A673 (cell line): ENCODE data around the gene ABCA13. TPM values are rescaled to one million over a fixed set of nuclear protein-coding genes. Genes with fewer than 3 reads are reported as not detected.

ENCODE experiments used
- BruUV-seq: library from RNA; stranded (reverse); fragments of 400-500 nt; replicated peaks from 2 replicates; lab custom pipeline; 2021; lab: Mats Ljungman, UMichigan
- CTCF ChIA-PET: fragments of 300-600 bp; sonication (Branson Sonifier 250); formaldehyde crosslinking; loops from one replicate; lab custom pipeline; 2022; ENCODE audit warnings: antibody characterized with exemption; lab: Charles Lee
- POLR2A ChIA-PET: fragments of 300-600 bp; sonication (Branson Sonifier 250); formaldehyde crosslinking; loops from one replicate; lab custom pipeline; 2022; ENCODE audit warnings: antibody characterized with exemption; ENCODE audit not compliant: low non-redundant PET; lab: Charles Lee
- DNase-seq: peaks from one replicate; pipeline ENCODE4 v3.0.0-alpha.2; 2015; ENCODE audit warnings: low spot score
- H3K27ac ChIP-seq: fragments of 200-600 bp; sonication (generic); 2 replicates; pipeline ENCODE4 v1.5.1; 2016; ENCODE audit warnings: mixed run types, low read depth, mild to moderate bottlenecking, mixed read lengths, antibody characterized with exemption, low read length; ENCODE audit not compliant: poor library complexity, severe bottlenecking
- H3K27me3 ChIP-seq: fragments of 200-600 bp; sonication (generic); replicated peaks from 2 replicates; pipeline ENCODE4 v1.6.1; 2017; ENCODE audit warnings: mixed run types, low read depth, mild to moderate bottlenecking, mixed read lengths, antibody characterized with exemption, low read length; ENCODE audit not compliant: insufficient read depth, poor library complexity
- H3K36me3 ChIP-seq: fragments of 200-600 bp; sonication (generic); 2 replicates; pipeline ENCODE4 v1.6.1; 2016; ENCODE audit warnings: mixed run types, mild to moderate bottlenecking, mixed read lengths, antibody characterized with exemption, low read length; ENCODE audit not compliant: insufficient read depth, poor library complexity, severe bottlenecking
- H3K4me1 ChIP-seq: fragments of 200-600 bp; sonication (generic); 2 replicates; pipeline ENCODE4 v1.6.1; 2017; ENCODE audit warnings: mixed run types, mild to moderate bottlenecking, mixed read lengths, antibody characterized with exemption, low read length; ENCODE audit not compliant: insufficient read depth, poor library complexity, severe bottlenecking
- H3K4me3 ChIP-seq: fragments of 200-600 bp; sonication (generic); 2 replicates; pipeline ENCODE4 v1.5.1; 2016; ENCODE audit warnings: low read depth, mixed run types, mild to moderate bottlenecking, mixed read lengths, low read length; ENCODE audit not compliant: poor library complexity, severe bottlenecking
- H3K9me3 ChIP-seq: fragments of 200-600 bp; sonication (generic); 2 replicates; pipeline ENCODE4 v1.6.1; 2016; ENCODE audit warnings: mixed run types, low read depth, mild to moderate bottlenecking, mixed read lengths, antibody characterized with exemption, low read length; ENCODE audit not compliant: poor library complexity, severe bottlenecking
- EZH2 ChIP-seq: fragments of 200-600 bp; sonication (generic); IDR thresholded peaks from 2 replicates; pipeline ENCODE4 v1.6.1; 2017; ENCODE audit warnings: borderline replicate concordance, low read depth, mild to moderate bottlenecking, mixed read lengths, antibody characterized with exemption, low read length; ENCODE audit not compliant: poor library complexity, severe bottlenecking
- intact Hi-C: fragments of 100-400 bp; cut with micrococcal nuclease; formaldehyde crosslinking; loops from one replicate; pipeline ENCODE4 v1.10.0; 2022; ENCODE audit not compliant: unreplicated experiment
- total RNA-seq: library from RNA; stranded (reverse); gene quantifications from 2 replicates; pipeline ENCODE4 v1.2.3, GENCODE V29; 2021
- TF ChIP-seq, protein P1 (sequence below): fragments of 300-800, 200-600 bp; sonication (generic); conservative IDR thresholded peaks from 2 replicates; pipeline ENCODE4 v1.5.1; 2017; ENCODE audit warnings: low read depth, mild to moderate bottlenecking, antibody characterized with exemption, low read length, moderate library complexity, mixed read lengths

Gene ABCA13
- total RNA-seq, 1 experiment from 2014 or later = 15.6 TPM

- CTCF ChIA-PET = no interaction called here
- TF ChIP-seq EZH2 = no peak
- TF ChIP-seq, protein P1, sequence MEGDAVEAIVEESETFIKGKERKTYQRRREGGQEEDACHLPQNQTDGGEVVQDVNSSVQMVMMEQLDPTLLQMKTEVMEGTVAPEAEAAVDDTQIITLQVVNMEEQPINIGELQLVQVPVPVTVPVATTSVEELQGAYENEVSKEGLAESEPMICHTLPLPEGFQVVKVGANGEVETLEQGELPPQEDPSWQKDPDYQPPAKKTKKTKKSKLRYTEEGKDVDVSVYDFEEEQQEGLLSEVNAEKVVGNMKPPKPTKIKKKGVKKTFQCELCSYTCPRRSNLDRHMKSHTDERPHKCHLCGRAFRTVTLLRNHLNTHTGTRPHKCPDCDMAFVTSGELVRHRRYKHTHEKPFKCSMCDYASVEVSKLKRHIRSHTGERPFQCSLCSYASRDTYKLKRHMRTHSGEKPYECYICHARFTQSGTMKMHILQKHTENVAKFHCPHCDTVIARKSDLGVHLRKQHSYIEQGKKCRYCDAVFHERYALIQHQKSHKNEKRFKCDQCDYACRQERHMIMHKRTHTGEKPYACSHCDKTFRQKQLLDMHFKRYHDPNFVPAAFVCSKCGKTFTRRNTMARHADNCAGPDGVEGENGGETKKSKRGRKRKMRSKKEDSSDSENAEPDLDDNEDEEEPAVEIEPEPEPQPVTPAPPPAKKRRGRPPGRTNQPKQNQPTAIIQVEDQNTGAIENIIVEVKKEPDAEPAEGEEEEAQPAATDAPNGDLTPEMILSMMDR = no peak
- intact Hi-C loops = no loop called here
Measured at GRCh38 chr7:48665353-48666135, 494.3 kb downstream of the ABCA13 start.

DNA sequence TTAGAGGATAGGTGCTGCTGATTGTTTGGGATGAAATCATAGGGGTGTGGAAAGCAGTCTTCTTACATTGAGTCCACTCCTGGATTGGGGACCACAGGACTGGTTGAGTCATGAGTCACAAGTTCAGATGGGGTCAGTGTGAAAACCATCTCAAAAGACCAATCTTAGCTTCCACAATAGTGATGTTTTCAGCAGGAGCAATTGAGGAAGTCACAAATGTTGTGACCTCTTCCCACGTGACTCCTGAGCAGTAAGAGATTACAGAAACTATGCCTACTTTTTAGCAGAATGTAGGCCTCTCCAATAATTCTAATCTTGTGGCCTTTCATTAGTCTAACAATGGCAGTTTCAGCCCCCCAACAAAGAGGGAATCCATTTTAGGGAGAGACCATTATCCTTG, 496.1 kb downstream of the ABCA13 start:
- intact Hi-C loops = no loop called here
- no peaks in the 10 kb centered on the region for H3K9me3 ChIP-seq
- BruUV-seq = no TSS peak
- H3K4me1 ChIP-seq = no peaks in the 10 kb centered on the region
- TF ChIP-seq, protein P1 = no peak
- TF ChIP-seq EZH2 = no peak
- no peak overlapping the region for H3K27ac ChIP-seq
- ChIA-PET CTCF (no interaction called here), POLR2A (no interaction called here)
- no peaks in the 10 kb centered on the region for H3K36me3 ChIP-seq
- DNase-seq = no peak
- no peak overlapping the region for H3K4me3 ChIP-seq
- H3K27me3 ChIP-seq = no peaks in the 10 kb centered on the region

More at GRCh38 chr7:48665353-48666135, 494.3 kb downstream of the ABCA13 start:
- Histone ChIP-seq H3K27me3 (no peaks in the 10 kb centered on the region), H3K36me3 (no peaks in the 10 kb centered on the region), H3K4me1 (no peaks in the 10 kb centered on the region), H3K4me3 (no peak overlapping the region), H3K9me3 (no peaks in the 10 kb centered on the region), H3K27ac (no peak overlapping the region)
- POLR2A ChIA-PET = no interaction called here
- no peak for DNase-seq
- BruUV-seq = no TSS peak

GRCh38 chr7:48671656-48672055, 500.4 kb downstream of the ABCA13 start:
- ChIA-PET CTCF (no interaction called here), POLR2A (no interaction called here)
- H3K27ac ChIP-seq = no peak overlapping the region
- no TSS peak for BruUV-seq
- no peaks in the 10 kb centered on the region for H3K36me3 ChIP-seq
- no peak for DNase-seq
- no peaks in the 10 kb centered on the region for H3K9me3 ChIP-seq
- TF ChIP-seq, protein P1 = no peak
- TF ChIP-seq EZH2 = no peak
- no peaks in the 10 kb centered on the region for H3K27me3 ChIP-seq
- no peaks in the 10 kb centered on the region for H3K4me1 ChIP-seq
- intact Hi-C loops = no loop called here
- H3K4me3 ChIP-seq = no peak overlapping the region
